ENCODE measurements around the gene DIPK1C. TPM values are rescaled to one million over a fixed set of nuclear protein-coding genes. Genes with fewer than 3 reads are reported as not detected.

Gene DIPK1C
- total and polyA plus RNA-seq, 9 of the 15 experiments (the other 6 are each of a cell fraction or from before 2014, with no cell fraction given) = 0.04 to 0.32 (median 0.15) TPM; not detected in 2

DNA sequence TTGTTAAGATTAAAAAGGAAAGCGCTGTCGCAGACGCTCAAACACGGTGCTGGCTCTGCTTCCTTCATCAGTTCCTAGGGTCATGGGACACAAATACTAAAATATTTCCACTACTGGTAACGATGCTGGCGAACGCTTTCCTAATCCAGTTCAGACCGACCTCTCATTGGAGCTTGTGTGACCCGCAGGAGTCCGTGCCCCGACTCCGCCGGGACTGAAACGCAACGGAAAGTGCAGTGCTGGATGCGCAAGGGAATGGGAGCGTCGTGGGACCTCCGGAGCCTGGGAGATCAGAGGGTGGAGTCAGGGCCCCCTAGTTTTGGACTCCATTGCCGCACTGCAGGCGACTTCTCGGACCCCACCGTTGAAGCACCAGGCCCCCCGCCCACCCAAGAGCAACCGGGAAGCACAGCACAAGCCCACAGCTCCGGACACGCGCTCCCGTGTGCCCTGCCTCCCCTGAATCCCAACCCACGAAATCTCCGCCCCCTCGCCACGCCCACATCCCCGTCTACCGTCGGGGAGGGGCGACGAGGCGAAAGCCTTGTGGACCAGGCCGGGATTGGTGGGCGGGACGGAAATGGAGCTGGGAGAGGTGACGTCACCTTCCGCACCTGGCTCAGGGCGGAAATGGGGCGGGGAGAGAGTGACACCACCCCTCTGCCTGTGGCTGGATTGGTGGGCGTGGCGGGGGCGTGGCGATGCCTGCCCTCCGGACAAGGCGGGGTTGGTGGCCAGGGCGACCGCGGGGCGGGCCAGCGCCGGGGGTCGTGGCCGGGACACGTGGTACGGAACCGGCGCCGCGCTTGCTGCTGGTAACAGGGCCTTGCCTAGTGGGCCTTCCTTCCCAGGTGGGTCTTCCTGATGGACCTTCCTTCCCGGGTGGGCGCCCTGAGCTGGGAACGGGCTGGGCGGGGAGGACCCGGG, 38.7 kb upstream of the DIPK1C start, which contains the start of gene CNDP2 (continued):
- TF ChIP-seq MYBL2 (IDR thresholded peaks at IDR 0.05; ENCODE audit: low read depth) (no peak), MYBL2 (CRISPR knock-in tag; IDR thresholded peaks at IDR 0.05; ENCODE audit: borderline replicate concordance) (no peak), SREBF1 (IDR thresholded peaks at IDR 0.05; ENCODE audit: borderline replicate concordance, low read depth, low read length) (no peak), NUFIP1 (IDR thresholded peaks at IDR 0.05; ENCODE audit: partially characterized antibody) (no peak), MECOM (CRISPR knock-in tag; IDR thresholded peaks at IDR 0.05) (no peak), DDX20 (tag; IDR thresholded peaks at IDR 0.05; ENCODE audit: low read depth) (no peak), ZNF274 (IDR thresholded peaks at IDR 0.05; ENCODE audit: borderline replicate concordance, low read depth, low read length) (no peak), ETV6 (IDR thresholded peaks at IDR 0.05; ENCODE audit: borderline replicate concordance in 1 of 2, low read depth in 2 of 2, low read length in 1 of 2) (no peak), ETV6 (CRISPR knock-in tag; IDR thresholded peaks at IDR 0.05; ENCODE audit: borderline replicate concordance) (no peak), RBM34 (IDR thresholded peaks at IDR 0.05; ENCODE audit: borderline replicate concordance, insufficient read depth, low read length) (no peak), ESRRA (IDR thresholded peaks at IDR 0.05; ENCODE audit: borderline replicate concordance, low read depth) (no peak), PCBP1 (IDR thresholded peaks at IDR 0.05; ENCODE audit: low read depth, low read length, poor library complexity, severe bottlenecking) (no peak), IFI16 (CRISPR knock-in tag; IDR thresholded peaks at IDR 0.05) (no peak), MXI1 (IDR thresholded peaks at IDR 0.05; ENCODE audit: low read depth, low read length) (peak; percentile 84), ZNF589 (CRISPR knock-in tag; IDR thresholded peaks at IDR 0.05; ENCODE audit: low read depth) (0 out of 2 replicates have a peak, but pooled peaks have one; percentile 17), SMAD3 (CRISPR knock-in tag; conservative IDR thresholded peaks at IDR 0.05) (no peak), MBD1 (CRISPR knock-in tag; IDR thresholded peaks at IDR 0.05) (no peak), PHF20 (IDR thresholded peaks at IDR 0.05; ENCODE audit: partially characterized antibody) (no peak), WHSC1 (IDR thresholded peaks at IDR 0.05; ENCODE audit: low read length) (no peak)
- TF ChIP-seq, protein P1, sequence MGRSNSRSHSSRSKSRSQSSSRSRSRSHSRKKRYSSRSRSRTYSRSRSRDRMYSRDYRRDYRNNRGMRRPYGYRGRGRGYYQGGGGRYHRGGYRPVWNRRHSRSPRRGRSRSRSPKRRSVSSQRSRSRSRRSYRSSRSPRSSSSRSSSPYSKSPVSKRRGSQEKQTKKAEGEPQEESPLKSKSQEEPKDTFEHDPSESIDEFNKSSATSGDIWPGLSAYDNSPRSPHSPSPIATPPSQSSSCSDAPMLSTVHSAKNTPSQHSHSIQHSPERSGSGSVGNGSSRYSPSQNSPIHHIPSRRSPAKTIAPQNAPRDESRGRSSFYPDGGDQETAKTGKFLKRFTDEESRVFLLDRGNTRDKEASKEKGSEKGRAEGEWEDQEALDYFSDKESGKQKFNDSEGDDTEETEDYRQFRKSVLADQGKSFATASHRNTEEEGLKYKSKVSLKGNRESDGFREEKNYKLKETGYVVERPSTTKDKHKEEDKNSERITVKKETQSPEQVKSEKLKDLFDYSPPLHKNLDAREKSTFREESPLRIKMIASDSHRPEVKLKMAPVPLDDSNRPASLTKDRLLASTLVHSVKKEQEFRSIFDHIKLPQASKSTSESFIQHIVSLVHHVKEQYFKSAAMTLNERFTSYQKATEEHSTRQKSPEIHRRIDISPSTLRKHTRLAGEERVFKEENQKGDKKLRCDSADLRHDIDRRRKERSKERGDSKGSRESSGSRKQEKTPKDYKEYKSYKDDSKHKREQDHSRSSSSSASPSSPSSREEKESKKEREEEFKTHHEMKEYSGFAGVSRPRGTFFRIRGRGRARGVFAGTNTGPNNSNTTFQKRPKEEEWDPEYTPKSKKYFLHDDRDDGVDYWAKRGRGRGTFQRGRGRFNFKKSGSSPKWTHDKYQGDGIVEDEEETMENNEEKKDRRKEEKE (IDR thresholded peaks at IDR 0.05; ENCODE audit: borderline replicate concordance in 1 of 2, control insufficient read depth in 1 of 2, low read depth in 2 of 2, low read length in 1 of 2) = no peak
- TF ChIP-seq, protein P2, sequence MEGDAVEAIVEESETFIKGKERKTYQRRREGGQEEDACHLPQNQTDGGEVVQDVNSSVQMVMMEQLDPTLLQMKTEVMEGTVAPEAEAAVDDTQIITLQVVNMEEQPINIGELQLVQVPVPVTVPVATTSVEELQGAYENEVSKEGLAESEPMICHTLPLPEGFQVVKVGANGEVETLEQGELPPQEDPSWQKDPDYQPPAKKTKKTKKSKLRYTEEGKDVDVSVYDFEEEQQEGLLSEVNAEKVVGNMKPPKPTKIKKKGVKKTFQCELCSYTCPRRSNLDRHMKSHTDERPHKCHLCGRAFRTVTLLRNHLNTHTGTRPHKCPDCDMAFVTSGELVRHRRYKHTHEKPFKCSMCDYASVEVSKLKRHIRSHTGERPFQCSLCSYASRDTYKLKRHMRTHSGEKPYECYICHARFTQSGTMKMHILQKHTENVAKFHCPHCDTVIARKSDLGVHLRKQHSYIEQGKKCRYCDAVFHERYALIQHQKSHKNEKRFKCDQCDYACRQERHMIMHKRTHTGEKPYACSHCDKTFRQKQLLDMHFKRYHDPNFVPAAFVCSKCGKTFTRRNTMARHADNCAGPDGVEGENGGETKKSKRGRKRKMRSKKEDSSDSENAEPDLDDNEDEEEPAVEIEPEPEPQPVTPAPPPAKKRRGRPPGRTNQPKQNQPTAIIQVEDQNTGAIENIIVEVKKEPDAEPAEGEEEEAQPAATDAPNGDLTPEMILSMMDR (IDR thresholded peaks at IDR 0.05 in 2 of 3, conservative IDR thresholded peaks at IDR 0.05 in 1 of 3; ENCODE audit: insufficient read depth in 2 of 3, low read depth in 1 of 3, low read length in 3 of 3) = no peak
